HG02588 (cell line): ENCODE results near the gene KRTAP2-1.
"Not testable (repeated sequence)": the region's sequence is repeated elsewhere in the genome, so short reads cannot be mapped to it uniquely, and the experiment has no call there.

Source experiments
- ATAC-seq: cut with Tn5 transposase; IDR thresholded peaks from one replicate; pipeline ENCODE4 v1.9.1; 2021; ENCODE audit warnings: mild to moderate bottlenecking, moderate library complexity; ENCODE audit not compliant: unreplicated experiment

Gene KRTAP2-1

DNA sequence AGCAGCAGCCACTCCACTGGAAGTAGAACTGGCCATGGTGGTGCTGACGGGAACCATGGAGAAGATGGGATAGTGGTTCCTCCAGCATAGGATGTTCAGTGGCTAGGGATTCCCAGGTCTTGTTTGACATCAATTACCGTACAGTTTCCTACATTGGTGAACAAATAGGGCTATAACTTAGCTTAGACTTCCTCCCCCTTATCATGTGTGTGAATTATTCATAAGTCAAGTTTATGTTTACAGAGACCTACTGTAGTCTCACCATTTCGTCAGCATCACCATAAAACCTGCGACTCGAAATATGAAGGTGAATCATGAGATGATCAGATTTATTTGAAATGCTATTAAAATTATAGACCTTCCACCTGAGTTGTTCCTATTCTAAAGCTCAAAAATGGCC is 11.6 kb upstream of the KRTAP2-1 start:
- ATAC-seq, result no peak

DNA sequence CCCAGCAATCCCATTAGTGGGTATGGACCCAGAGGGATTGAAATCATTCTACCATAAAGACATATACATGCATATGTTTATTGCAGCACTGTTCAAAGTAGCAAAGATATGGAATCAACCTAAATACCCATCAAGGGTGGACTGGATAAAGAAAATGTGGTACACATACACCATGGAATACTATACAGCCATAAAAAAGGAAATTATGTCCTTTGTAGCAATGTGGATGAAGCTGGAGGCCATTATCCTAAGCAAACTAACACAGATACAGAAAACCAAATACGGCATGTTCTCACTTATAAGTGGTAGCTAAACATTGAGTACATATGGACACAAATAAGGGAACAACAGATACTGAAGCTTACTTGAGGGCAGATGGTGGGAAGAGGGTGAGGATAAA is 10.4 kb upstream of the KRTAP2-1 start:
- no peak for ATAC-seq

- not testable (repeated sequence) for ATAC-seq
Measured at GRCh38 chr17:41055130-41055529, 8.0 kb upstream of the KRTAP2-1 start, which contains the start of gene KRTAP2-2. KRTAP2-2 (minus strand) TSS chr17:41055230; CDS start chr17:41055211, 19 bp downstream.

- not testable (repeated sequence) for ATAC-seq
Measured at GRCh38 chr17:41054556-41054955, 7.4 kb upstream of the KRTAP2-1 start.

- no peak for ATAC-seq
Measured at GRCh38 chr17:41054025-41054424, 6.9 kb upstream of the KRTAP2-1 start.

DNA sequence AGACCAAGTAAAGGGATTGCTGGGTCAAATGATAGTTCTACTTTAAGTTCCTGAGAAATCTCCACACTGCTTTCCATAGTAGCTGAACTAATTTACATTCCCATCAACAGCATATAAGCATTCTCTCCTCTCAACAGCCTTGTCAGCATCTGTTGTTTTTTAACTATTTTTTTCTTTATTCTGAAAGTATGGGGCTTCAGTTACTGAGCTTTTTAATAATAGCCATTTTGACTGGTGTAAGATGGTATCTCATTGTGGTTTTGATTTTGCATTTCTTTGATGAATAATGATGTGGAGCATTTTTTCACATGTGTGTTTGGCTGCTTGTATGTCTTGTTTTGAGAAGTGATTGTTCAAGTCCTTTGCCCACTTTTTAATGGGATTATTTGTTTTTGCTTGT is 5.5 kb upstream of the KRTAP2-1 start:
- ATAC-seq, result no peak

DNA sequence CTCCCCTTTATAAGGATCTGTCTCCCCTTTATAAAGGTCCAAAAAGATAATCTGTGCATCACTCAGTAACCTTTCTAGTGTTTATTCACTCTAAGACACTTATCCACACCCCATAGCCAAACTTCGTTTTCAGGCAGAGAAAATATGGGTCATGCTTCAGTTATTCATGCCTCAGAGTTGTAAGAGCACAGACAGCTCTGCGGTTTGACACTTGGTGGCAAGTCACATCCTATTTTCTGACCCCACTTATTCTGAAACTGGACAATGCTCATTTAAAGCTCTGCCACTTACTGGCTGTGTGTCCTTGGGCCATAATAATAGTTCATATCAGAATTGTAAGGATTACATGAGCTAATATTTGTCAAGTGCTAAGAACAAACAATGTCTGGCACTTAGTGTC is 2.0 kb upstream of the KRTAP2-1 start:
- no peak for ATAC-seq

GRCh38 chr17:41048441-41048840 is 1.3 kb upstream of the KRTAP2-1 start:
- ATAC-seq, result no peak

GRCh38 chr17:41042953-41043352 is 4.2 kb downstream of the KRTAP2-1 start:
- no peak for ATAC-seq

GRCh38 chr17:41040783-41041571 is 6.1 kb downstream of the KRTAP2-1 start, which contains the start of gene KRTAP1-1:
KRTAP1-1 (minus strand) TSS chr17:41041450; CDS start chr17:41041397, 53 bp downstream.
- ATAC-seq, result not testable (repeated sequence)

DNA sequence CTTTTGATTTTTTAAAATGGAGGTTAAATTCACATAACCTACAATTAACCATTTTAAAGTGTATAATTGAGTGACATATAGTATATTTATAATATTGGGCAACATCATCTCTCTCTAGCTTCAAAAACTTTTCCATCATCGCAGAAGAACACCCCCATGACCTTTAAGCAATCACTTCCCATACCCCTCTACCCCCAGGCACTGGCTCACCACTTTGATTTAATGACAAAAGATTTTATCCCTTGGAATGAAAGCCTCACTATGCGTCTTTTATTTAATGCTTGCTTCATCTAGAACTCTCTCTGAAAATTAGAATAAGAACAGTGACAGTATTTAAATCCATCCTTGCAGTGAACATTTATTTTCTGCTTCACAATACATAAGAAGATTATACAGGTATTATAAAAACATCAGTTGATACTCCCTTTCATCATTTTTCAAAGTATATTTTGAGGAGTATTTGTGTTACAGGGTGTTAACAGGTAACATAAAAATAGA is 9.2 kb downstream of the KRTAP2-1 start:
- no peak for ATAC-seq

DNA sequence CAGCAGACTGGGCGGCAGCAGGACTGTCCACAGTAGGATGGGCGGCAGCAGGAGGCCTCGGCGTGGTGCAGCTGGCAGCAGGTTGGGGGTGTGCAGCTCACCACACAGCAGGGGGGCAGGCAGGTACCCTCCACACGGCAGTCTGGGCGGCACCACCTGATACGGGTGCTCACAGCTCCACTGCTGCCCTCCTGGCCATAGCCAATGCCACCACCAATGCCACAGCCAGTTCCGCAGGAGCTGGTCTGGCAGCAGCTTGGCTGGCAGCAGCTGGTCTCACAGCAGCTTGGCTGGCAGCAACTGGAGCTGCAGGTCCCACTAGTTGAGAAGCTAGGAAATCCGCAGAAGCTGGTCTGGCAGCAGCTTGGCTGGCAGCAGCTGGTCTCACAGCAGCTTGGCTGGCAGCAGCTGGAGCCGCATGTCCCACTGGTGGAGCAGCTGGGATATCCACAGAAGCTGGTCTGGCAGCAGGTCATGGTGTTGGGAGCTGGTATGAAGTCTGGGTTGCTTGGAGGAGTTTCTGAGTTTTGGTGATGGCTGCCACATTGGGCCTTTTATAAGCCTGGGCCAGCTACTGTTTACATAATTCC is 12.7 kb downstream of the KRTAP2-1 start, which contains the start of gene KRTAP1-3:
KRTAP1-3 (minus strand) TSS at position 529 of the 590 bp plus-strand sequence; CDS start at position 476, 53 bp downstream.
- not testable (repeated sequence) for ATAC-seq

- ATAC-seq, result no peak
Measured at GRCh38 chr17:41029633-41030245, 17.4 kb downstream of the KRTAP2-1 start, which contains the start of gene KRTAP1-4. KRTAP1-4 (minus strand) TSS chr17:41030195; CDS start chr17:41030078, 117 bp downstream.

GRCh38 chr17:41026715-41027471 is 20.2 kb downstream of the KRTAP2-1 start, which contains the start of gene KRTAP1-5:
KRTAP1-5 (minus strand) TSS chr17:41027208; CDS start chr17:41027155, 53 bp downstream.
- ATAC-seq, result no peak

DNA sequence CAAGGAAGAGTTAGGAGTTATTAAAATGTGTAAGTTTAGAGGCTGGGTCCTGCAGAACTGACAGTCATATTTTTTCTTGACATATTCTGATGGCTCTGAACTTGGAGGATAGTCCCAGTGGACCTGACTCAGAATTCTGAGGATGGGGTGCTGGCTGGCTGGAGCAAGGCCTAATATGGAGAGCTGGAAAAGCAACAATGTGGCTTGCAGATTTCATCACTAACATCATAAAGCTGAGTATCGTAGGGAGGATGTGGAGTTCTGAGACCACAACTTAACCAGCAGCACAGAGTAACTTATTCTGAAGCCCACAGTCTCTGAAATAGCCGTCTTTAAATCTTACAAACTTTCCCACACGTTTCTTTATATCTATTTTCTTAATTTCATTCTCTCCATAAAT is 22.4 kb downstream of the KRTAP2-1 start:
- ATAC-seq, result no peak

DNA sequence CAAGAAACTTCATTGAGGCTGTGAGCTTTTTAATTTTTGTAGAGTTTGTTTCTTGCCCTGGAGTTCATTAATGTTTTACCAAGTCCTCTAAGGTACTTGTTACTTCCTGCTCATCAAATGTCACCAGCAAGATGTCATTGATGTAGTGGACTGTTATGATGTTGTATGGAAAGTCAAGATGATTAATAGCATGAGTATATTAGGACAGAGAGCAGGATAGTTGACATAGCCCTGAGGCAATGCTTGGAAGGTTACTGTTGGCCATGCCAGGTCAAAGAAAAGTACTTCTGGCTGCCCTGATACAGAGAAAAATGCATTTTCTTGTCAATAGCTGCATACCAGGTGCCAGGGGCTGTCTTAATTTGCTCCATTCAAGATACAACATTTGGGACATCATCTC is 26.8 kb downstream of the KRTAP2-1 start:
- no peak for ATAC-seq

DNA sequence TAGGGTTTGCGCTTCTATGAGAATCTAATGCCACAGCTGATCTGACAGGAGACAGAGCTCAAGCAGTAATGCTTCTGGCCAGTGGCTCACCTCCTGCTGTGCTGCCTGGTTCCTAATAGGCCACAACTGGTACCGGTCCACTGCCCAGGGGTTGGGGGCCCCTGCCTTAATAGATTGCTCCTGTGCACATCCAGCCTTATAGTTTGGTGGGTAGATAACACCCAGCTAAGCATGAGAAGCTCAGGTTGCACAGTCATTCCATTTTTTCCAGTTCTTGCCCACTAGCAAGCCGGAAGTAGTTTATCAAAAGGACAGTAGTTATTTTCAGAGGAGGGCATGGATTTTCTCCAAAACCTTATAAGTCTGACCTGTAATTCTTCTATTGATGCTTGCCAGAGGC is 27.7 kb downstream of the KRTAP2-1 start:
- ATAC-seq, result no peak

DNA sequence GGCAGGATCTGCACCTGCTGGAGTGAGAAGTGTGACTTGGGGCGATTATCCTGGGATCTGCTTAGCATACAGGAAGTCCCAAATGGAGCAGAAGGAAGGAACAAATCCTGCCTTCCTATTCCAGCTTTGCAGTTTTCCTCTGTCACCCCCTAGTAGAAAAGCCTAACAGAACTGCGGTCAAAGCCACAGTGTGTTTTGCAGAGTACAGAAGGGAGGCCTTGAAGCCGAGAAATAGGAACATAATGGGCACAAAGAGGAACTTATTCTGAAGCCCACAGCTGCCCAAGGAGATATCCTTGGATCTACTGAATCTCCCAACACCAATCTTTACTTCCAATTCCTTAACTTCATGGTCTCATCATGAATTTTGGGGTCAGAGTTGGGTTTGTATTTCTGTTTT is 28.6 kb downstream of the KRTAP2-1 start:
- ATAC-seq, result no peak

DNA sequence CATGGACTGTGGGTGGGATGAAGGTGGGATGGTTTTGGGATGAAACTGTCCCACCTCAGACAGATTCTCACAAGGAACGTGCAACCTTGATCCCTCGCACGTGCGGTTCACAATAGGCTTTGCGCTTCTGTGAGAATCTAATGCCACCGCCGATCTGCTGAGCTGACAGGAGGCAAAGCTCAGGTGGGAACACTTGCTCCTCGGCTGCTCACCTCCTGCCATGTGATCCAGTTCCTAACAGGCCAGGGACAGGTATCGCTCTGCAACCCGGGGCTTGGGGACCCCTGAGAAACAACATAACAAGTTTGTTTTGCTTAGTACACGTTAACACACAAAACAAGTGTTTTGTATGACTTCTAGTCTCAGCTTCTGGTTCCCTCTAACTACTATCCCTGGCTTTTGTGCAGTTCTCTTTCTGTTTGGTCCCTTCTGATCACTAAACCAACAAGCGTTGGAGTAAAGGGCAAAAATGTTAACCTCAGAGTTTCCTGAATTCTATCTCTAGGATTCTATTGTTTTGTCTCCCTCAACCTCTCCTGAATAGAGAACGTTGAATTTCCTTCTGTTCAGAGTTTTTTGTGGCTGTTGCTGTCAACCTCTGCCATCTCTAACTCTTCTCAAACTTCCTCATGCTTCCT is 30.4 kb downstream of the KRTAP2-1 start:
- no peak for ATAC-seq

DNA sequence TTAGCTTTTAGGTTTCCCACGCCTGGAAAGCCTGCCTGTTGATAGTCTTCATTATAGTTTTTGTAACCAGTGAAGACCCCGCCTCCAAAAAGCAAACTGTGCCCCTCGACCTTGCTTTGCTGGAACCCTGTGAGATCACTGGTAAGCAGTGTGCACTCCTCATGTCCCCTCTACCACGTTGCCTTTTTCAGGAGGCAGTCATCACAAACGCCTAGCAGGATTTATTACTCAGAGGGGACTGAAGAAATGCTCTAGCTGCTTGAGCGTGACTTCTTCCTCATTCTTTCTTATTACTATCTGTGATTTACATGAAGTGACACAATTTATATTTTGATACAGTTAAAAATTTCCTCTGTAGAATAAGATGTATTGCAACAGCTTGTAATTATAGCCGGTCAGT is 31.7 kb downstream of the KRTAP2-1 start:
- ATAC-seq, result no peak
